Liver (tissue), 9 donors: ENCODE data around the gene LIPG. TPM values are rescaled to one million over a fixed set of nuclear protein-coding genes. Genes with fewer than 3 reads are reported as not detected.

Experiments used
- DNase-seq: peaks from one replicate; pipeline ENCODE4 v3.0.0-alpha.2; 2017; ENCODE audit warnings: low spot score
- H3K27ac ChIP-seq, 2 donors: one replicate each; pipeline ENCODE4 v1.7.0; 2013; ENCODE audit warnings: inconsistent platforms in 2 of 2, low read length in 2 of 2, control low read depth in 1 of 2, low read depth in 1 of 2, mild to moderate bottlenecking in 1 of 2
- H3K27me3 ChIP-seq, 4 donors: one replicate each; pipeline versions ENCODE4 v1.6.1 to v1.7.0; 2013; ENCODE audit warnings: low read length in 3 of 4, inconsistent platforms in 1 of 4, mild to moderate bottlenecking in 1 of 4, moderate library complexity in 1 of 4; ENCODE audit not compliant: control insufficient read depth in 4 of 4, insufficient read depth in 4 of 4
- H3K36me3 ChIP-seq, 4 donors: one replicate each; pipeline versions ENCODE4 v1.6.1 to v1.7.0; 2013; ENCODE audit warnings: low read length in 3 of 4, mild to moderate bottlenecking in 3 of 4, low read depth in 1 of 4, moderate library complexity in 1 of 4; ENCODE audit not compliant: control insufficient read depth in 4 of 4, insufficient read depth in 3 of 4
- H3K4me1 ChIP-seq, 4 donors: one replicate each; pipeline versions ENCODE4 v1.6.1 to v1.7.0; 2013; ENCODE audit warnings: low read length in 3 of 4, mild to moderate bottlenecking in 3 of 4, moderate library complexity in 1 of 4; ENCODE audit not compliant: control insufficient read depth in 4 of 4, insufficient read depth in 4 of 4
- H3K4me3 ChIP-seq, 3 donors: one replicate each; pipeline versions ENCODE4 v1.6.1 to v1.7.0; 2013; ENCODE audit warnings: low read length in 3 of 3, control low read depth in 1 of 3, low read depth in 1 of 3, mild to moderate bottlenecking in 1 of 3
- H3K9ac ChIP-seq, 2 donors: one replicate each; pipeline ENCODE4 v1.7.0; 2013; ENCODE audit warnings: low read length in 2 of 2, mild to moderate bottlenecking in 2 of 2, moderate library complexity in 2 of 2, control low read depth in 1 of 2, low read depth in 1 of 2
- H3K9me3 ChIP-seq, 4 donors: one replicate each; pipeline versions ENCODE4 v1.6.1 to v1.7.0; 2013; ENCODE audit warnings: low read length in 3 of 4; ENCODE audit not compliant: control insufficient read depth in 4 of 4
- EGR1 ChIP-seq, 2 donors: IDR thresholded peaks; 2 replicates each; pipeline ENCODE4 v1.6.1; 2016 to 2018; ENCODE audit warnings: antibody characterized with exemption in 2 of 2, low read depth in 2 of 2
- FOXA2 ChIP-seq: IDR thresholded peaks from 2 replicates; pipeline ENCODE4 v1.6.1; 2016; ENCODE audit warnings: antibody characterized with exemption
- GABPA ChIP-seq, 2 donors: IDR thresholded peaks in 1 of 2; conservative IDR thresholded peaks in 1 of 2; 2 replicates each; pipeline ENCODE4 v1.6.1; 2016; ENCODE audit warnings: antibody characterized with exemption in 2 of 2, mild to moderate bottlenecking in 1 of 2, moderate library complexity in 1 of 2
- HNF4A ChIP-seq, 2 donors: conservative IDR thresholded peaks; 2 replicates each; pipeline ENCODE4 v1.6.1; 2016; ENCODE audit warnings: antibody characterized with exemption in 2 of 2, mild to moderate bottlenecking in 2 of 2
- HNF4G ChIP-seq: IDR thresholded peaks from 2 replicates; pipeline ENCODE4 v1.6.1; 2016; ENCODE audit warnings: antibody characterized with exemption
- JUND ChIP-seq, 2 donors: IDR thresholded peaks; 2 replicates each; pipeline ENCODE4 v1.6.1; 2016; ENCODE audit warnings: antibody characterized with exemption in 2 of 2
- NR2F2 ChIP-seq: IDR thresholded peaks from 2 replicates; pipeline ENCODE4 v1.6.1; 2016; ENCODE audit warnings: antibody characterized with exemption
- RAD21 ChIP-seq, 2 donors: IDR thresholded peaks; 2 replicates each; pipeline ENCODE4 v1.6.1; 2016; ENCODE audit warnings: antibody characterized with exemption in 2 of 2, mild to moderate bottlenecking in 2 of 2
- RXRA ChIP-seq, 2 donors: IDR thresholded peaks; 2 replicates each; pipeline ENCODE4 v1.6.1; 2017 to 2018; ENCODE audit warnings: antibody characterized with exemption in 2 of 2, mild to moderate bottlenecking in 1 of 2
- SP1 ChIP-seq: IDR thresholded peaks from 2 replicates; pipeline ENCODE4 v1.6.1; 2018; ENCODE audit warnings: antibody characterized with exemption, mild to moderate bottlenecking
- WGBS: extraction: QIAGEN DNeasy Blood & Tissue Kit; methylation state at CpG from one replicate; pipeline ENCODE4 v1.1.7; 2013; 5-methylcytosine and 5-hydroxymethylcytosine counted together
- polyA plus RNA-seq, 2 donors: library from polyadenylated mRNA; stranded (reverse) in 1 of 2; unstranded in 1 of 2; fragments of 200-250 nt in 1 of 2; fragments of >200 nt in 1 of 2; fragmentation: Nextera tagmentation in 1 of 2; extraction: Ambion mirVana in 1 of 2; gene quantifications; one replicate each; pipeline versions ENCODE4 v1.2.1 to v1.2.3, GENCODE V29; 2013 to 2015
- total RNA-seq, 2 donors: library from RNA; depleted of rRNA; stranded (reverse); fragments of >200 nt; gene quantifications; one replicate each; pipeline ENCODE4 v1.2.3, GENCODE V29; 2014
- TF ChIP-seq, protein P1 (sequence below): fragments of 150-350 bp; IDR thresholded peaks from 2 replicates; pipeline ENCODE4 v1.5.1; 2017; ENCODE audit warnings: improper control_type of control experiment, low read depth, low read length; ENCODE audit not compliant: missing input control
- TF ChIP-seq, protein P2 (sequence below): IDR thresholded peaks from 2 replicates; pipeline ENCODE4 v1.6.1; 2016; ENCODE audit warnings: antibody characterized with exemption
- TF ChIP-seq, protein P3 (sequence below): IDR thresholded peaks from 2 replicates; pipeline ENCODE4 v1.6.1; 2016; ENCODE audit warnings: antibody characterized with exemption
- TF ChIP-seq, protein P4 (sequence below): IDR thresholded peaks from 2 replicates; pipeline ENCODE4 v1.6.1; 2016; ENCODE audit warnings: antibody characterized with exemption, mild to moderate bottlenecking
- donor health status: healthy.
- donor health status: healthy.
- donor health status: healthy.
- donor health status: healthy.
- donor health status: healthy.

LIPG gene
- total and polyA plus RNA-seq, 4 donors, result 2.8 to 150 (median 39.7) TPM

DNA sequence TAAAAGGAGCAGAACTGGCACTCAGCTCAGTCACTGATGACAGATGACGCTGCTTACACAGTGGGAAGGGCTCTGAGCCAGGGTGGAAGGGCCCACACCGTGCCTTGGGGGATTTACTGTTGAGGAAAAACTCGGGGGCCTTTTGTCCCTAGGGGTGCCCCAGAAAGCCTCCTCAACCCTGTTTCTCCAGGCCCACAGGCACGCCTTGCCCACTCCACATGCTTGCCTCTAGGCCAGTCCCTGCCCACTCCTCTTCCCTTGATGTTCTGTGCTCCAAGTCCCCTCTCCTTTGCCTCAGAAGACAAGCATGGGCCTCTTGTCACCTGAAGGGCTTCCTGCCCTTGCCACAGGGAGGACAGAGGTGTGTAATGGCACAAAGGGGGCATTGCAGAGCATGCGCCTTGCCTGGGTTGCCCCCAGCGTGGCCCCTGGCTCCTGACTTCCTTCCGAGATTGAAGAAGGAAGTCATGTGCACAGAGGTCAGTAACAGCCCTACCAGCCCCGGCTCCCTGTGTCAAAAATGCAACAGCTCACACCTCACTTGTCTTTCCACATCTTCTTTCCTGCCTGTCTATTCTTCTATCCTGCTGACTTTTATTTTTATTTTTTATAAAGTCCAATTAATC, 65.1 kb downstream of the LIPG start:
- DNase-seq, result no peak
- Histone ChIP-seq H3K4me3 (no peak overlapping the region), H3K9me3 (no peaks in the 10 kb centered on the region), H3K27me3 (no peaks in the 10 kb centered on the region), H3K27ac (no peak overlapping the region), H3K4me1 (peaks cover 32 to 59% (median 53%) of the 10 kb centered on the region in 4 donors), H3K9ac (no peak overlapping the region), H3K36me3 (no peaks in the 10 kb centered on the region)
- no peak for TF ChIP-seq HNF4G
- TF ChIP-seq, protein P1, sequence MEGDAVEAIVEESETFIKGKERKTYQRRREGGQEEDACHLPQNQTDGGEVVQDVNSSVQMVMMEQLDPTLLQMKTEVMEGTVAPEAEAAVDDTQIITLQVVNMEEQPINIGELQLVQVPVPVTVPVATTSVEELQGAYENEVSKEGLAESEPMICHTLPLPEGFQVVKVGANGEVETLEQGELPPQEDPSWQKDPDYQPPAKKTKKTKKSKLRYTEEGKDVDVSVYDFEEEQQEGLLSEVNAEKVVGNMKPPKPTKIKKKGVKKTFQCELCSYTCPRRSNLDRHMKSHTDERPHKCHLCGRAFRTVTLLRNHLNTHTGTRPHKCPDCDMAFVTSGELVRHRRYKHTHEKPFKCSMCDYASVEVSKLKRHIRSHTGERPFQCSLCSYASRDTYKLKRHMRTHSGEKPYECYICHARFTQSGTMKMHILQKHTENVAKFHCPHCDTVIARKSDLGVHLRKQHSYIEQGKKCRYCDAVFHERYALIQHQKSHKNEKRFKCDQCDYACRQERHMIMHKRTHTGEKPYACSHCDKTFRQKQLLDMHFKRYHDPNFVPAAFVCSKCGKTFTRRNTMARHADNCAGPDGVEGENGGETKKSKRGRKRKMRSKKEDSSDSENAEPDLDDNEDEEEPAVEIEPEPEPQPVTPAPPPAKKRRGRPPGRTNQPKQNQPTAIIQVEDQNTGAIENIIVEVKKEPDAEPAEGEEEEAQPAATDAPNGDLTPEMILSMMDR, result no peak
- WGBS, result 77% methylated on average over 8 of the region's 8 CpGs

DNA sequence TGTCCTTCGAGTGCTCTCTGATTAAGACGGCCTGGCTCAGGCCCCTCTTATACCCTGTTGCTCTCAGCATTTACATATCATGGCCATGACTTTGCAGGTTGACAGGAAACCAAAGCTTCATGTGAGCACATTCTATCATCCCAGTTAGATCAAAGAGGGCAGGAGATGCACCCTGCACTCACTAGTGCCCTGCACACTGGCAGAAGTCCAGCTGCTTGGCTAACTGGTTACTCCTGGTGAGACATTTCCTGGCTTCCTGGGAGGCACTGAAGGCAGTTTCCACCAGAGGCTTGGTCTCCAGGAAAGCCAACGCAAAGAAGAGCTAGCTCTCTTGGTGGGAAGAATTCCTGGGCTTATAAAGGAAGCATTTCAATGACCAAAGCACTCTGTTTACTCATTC, 66.3 kb downstream of the LIPG start:
- Histone ChIP-seq H3K36me3 (no peaks in the 10 kb centered on the region), H3K4me1 (peaks cover 34 to 60% (median 54%) of the 10 kb centered on the region in 4 donors), H3K9me3 (no peaks in the 10 kb centered on the region), H3K4me3 (no peak overlapping the region), H3K27ac (peak overlapping the region in 1 of 2 donors; percentile 6), H3K27me3 (no peaks in the 10 kb centered on the region), H3K9ac (no peak overlapping the region)
- WGBS, result 87% methylated on average over 3 of the region's 3 CpGs
- no peak for DNase-seq
- TF ChIP-seq HNF4A (conservative IDR thresholded peaks at IDR 0.05), result peak; percentile 49 to 54
- TF ChIP-seq RXRA (IDR thresholded peaks at IDR 0.05), result peak in 1 of 2 donors; percentile 43
- no peak for TF ChIP-seq GABPA (IDR thresholded peaks at IDR 0.05 in 1 of 2, conservative IDR thresholded peaks at IDR 0.05 in 1 of 2)
- TF ChIP-seq SP1, result peak; percentile 36

DNA sequence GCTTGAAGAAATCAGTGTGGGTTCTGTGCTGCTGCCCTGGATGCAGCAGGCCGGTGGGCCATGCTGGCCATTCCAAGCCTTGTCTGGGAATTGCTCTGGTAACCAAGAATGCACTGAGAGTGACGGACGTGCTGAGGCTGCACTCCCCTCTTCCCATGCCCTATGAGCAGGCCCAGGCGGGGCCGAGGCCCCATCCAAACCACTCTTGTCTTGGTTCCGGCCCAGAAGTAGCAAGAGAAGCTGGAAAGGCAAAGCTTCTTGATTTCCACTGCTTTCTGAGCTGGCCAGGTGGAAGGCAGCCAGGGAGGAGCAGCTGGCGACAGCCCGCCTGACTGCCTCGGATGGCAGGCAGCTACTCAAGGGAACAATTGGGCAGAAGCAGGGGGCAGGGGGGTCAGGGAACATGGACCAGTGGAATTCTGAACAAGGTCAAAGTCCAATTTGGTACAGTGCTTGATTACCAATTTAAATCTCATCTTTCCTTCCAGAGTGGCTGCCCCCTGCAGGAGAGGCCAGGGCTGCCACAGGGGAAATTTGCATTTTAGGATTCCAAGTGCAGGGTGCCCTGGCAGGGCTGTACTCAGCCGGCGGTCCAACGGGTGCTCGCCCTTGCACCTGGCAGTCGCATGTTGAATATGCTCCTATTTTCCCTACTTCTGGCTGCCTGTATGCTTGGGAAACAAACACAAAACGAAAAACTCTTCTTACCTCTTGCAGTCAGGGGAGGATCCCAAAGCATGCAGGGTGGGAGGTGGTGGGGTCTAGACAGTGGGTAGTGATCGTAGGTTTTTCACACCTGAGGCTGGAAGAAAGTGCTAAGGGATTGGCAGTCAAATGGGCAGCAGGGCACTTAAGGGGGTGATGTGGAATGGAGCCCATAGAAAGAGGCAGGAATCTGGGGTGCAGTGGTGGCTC, 67.3 kb downstream of the LIPG start:
- Histone ChIP-seq H3K4me3 (no peak overlapping the region), H3K27me3 (no peaks in the 10 kb centered on the region), H3K36me3 (no peaks in the 10 kb centered on the region), H3K27ac (peak overlapping the region; percentile 80 to 88), H3K9ac (no peak overlapping the region), H3K4me1 (peaks cover 34 to 60% (median 54%) of the 10 kb centered on the region in 4 donors), H3K9me3 (no peaks in the 10 kb centered on the region)
- WGBS, result 43% methylated on average over 16 of the region's 16 CpGs
- no peak for DNase-seq
- TF ChIP-seq EGR1 (IDR thresholded peaks at IDR 0.05; ENCODE audit: low read depth in 2 of 2), result no peak
- TF ChIP-seq GABPA (IDR thresholded peaks at IDR 0.05 in 1 of 2, conservative IDR thresholded peaks at IDR 0.05 in 1 of 2), result no peak
- peak; percentile 94 for TF ChIP-seq RXRA (IDR thresholded peaks at IDR 0.05)
- TF ChIP-seq SP1, result peak; percentile 93
- peak; percentile 92 for TF ChIP-seq NR2F2
- TF ChIP-seq, protein P2, sequence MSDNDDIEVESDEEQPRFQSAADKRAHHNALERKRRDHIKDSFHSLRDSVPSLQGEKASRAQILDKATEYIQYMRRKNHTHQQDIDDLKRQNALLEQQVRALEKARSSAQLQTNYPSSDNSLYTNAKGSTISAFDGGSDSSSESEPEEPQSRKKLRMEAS, result peak; percentile 82
- peak; percentile 97 to 99 for TF ChIP-seq HNF4A (conservative IDR thresholded peaks at IDR 0.05)
- TF ChIP-seq, protein P3, sequence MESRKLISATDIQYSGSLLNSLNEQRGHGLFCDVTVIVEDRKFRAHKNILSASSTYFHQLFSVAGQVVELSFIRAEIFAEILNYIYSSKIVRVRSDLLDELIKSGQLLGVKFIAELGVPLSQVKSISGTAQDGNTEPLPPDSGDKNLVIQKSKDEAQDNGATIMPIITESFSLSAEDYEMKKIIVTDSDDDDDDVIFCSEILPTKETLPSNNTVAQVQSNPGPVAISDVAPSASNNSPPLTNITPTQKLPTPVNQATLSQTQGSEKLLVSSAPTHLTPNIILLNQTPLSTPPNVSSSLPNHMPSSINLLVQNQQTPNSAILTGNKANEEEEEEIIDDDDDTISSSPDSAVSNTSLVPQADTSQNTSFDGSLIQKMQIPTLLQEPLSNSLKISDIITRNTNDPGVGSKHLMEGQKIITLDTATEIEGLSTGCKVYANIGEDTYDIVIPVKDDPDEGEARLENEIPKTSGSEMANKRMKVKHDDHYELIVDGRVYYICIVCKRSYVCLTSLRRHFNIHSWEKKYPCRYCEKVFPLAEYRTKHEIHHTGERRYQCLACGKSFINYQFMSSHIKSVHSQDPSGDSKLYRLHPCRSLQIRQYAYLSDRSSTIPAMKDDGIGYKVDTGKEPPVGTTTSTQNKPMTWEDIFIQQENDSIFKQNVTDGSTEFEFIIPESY, result peak; percentile 50
- TF ChIP-seq, protein P4, sequence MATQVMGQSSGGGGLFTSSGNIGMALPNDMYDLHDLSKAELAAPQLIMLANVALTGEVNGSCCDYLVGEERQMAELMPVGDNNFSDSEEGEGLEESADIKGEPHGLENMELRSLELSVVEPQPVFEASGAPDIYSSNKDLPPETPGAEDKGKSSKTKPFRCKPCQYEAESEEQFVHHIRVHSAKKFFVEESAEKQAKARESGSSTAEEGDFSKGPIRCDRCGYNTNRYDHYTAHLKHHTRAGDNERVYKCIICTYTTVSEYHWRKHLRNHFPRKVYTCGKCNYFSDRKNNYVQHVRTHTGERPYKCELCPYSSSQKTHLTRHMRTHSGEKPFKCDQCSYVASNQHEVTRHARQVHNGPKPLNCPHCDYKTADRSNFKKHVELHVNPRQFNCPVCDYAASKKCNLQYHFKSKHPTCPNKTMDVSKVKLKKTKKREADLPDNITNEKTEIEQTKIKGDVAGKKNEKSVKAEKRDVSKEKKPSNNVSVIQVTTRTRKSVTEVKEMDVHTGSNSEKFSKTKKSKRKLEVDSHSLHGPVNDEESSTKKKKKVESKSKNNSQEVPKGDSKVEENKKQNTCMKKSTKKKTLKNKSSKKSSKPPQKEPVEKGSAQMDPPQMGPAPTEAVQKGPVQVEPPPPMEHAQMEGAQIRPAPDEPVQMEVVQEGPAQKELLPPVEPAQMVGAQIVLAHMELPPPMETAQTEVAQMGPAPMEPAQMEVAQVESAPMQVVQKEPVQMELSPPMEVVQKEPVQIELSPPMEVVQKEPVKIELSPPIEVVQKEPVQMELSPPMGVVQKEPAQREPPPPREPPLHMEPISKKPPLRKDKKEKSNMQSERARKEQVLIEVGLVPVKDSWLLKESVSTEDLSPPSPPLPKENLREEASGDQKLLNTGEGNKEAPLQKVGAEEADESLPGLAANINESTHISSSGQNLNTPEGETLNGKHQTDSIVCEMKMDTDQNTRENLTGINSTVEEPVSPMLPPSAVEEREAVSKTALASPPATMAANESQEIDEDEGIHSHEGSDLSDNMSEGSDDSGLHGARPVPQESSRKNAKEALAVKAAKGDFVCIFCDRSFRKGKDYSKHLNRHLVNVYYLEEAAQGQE, result no peak
- peak; percentile 60 to 78 for TF ChIP-seq RAD21 (IDR thresholded peaks at IDR 0.05)
- TF ChIP-seq JUND (IDR thresholded peaks at IDR 0.05), result peak in 1 of 2 donors; percentile 75
- peak; percentile 37 for TF ChIP-seq FOXA2
- TF ChIP-seq, protein P1, result peak; percentile 64
